Measurements from ENCODE around the gene AMD1.
A peak's percentile ranks its signal among the peaks of the same experiment; 100 is the strongest.

The AMD1 gene

GRCh38 chr6:110878751-110879522, 4.4 kb downstream of the AMD1 start:
- Histone ChIP-seq H3K4me1 (ENCODE audit: control insufficient read depth, insufficient read depth, low read length, unreplicated experiment) (peaks cover 53% of the 10 kb centered on the region), H3K79me2 (ENCODE audit: control insufficient read depth, insufficient read depth, low read length, unreplicated experiment) (peaks cover 91% of the 10 kb centered on the region), H3K27ac (ENCODE audit: low read depth, low read length) (no peak overlapping the region), H3K27me3 (ENCODE audit: insufficient read depth, low read length) (no peaks in the 10 kb centered on the region), H3K36me3 (ENCODE audit: insufficient read depth, low read length) (0 out of 2 replicates have a peak, but pooled peaks cover 3% of the 10 kb centered on the region), H2AFZ (ENCODE audit: low read length, unreplicated experiment) (no peak overlapping the region), H3K4me3 (ENCODE audit: low read depth, low read length) (peak overlapping the region; percentile 98)

GRCh38 chr6:110880651-110881050, 6.1 kb downstream of the AMD1 start:
- no peak overlapping the region for H3K4me3 ChIP-seq (ENCODE audit: low read depth, low read length)
- no peaks in the 10 kb centered on the region for H3K27me3 ChIP-seq (ENCODE audit: insufficient read depth, low read length)
- H3K27ac ChIP-seq (ENCODE audit: low read depth, low read length) = no peak overlapping the region
- 0 out of 2 replicates have a peak, but pooled peaks cover 3% of the 10 kb centered on the region for H3K36me3 ChIP-seq (ENCODE audit: insufficient read depth, low read length)
- peaks cover 99% of the 10 kb centered on the region for H3K79me2 ChIP-seq (ENCODE audit: control insufficient read depth, insufficient read depth, low read length, unreplicated experiment)
- H2AFZ ChIP-seq (ENCODE audit: low read length, unreplicated experiment) = no peak overlapping the region
- H3K4me1 ChIP-seq (ENCODE audit: control insufficient read depth, insufficient read depth, low read length, unreplicated experiment) = peaks cover 66% of the 10 kb centered on the region

GRCh38 chr6:110881546-110882273, 7.1 kb downstream of the AMD1 start:
- H3K36me3 ChIP-seq (ENCODE audit: insufficient read depth, low read length) = 0 out of 2 replicates have a peak, but pooled peaks cover 3% of the 10 kb centered on the region
- no peaks in the 10 kb centered on the region for H3K27me3 ChIP-seq (ENCODE audit: insufficient read depth, low read length)
- H2AFZ ChIP-seq (ENCODE audit: low read length, unreplicated experiment) = no peak overlapping the region
- peaks cover 66% of the 10 kb centered on the region for H3K4me1 ChIP-seq (ENCODE audit: control insufficient read depth, insufficient read depth, low read length, unreplicated experiment)
- H3K27ac ChIP-seq (ENCODE audit: low read depth, low read length) = no peak overlapping the region
- peaks cover 99% of the 10 kb centered on the region for H3K79me2 ChIP-seq (ENCODE audit: control insufficient read depth, insufficient read depth, low read length, unreplicated experiment)
- H3K4me3 ChIP-seq (ENCODE audit: low read depth, low read length) = no peak overlapping the region

GRCh38 chr6:110882274-110882619, 7.7 kb downstream of the AMD1 start:
- H3K27ac ChIP-seq (ENCODE audit: low read depth, low read length) = no peak overlapping the region
- peaks cover 99% of the 10 kb centered on the region for H3K79me2 ChIP-seq (ENCODE audit: control insufficient read depth, insufficient read depth, low read length, unreplicated experiment)
- no peak overlapping the region for H3K4me3 ChIP-seq (ENCODE audit: low read depth, low read length)
- no peak overlapping the region for H2AFZ ChIP-seq (ENCODE audit: low read length, unreplicated experiment)
- H3K36me3 ChIP-seq (ENCODE audit: insufficient read depth, low read length) = 0 out of 2 replicates have a peak, but pooled peaks cover 3% of the 10 kb centered on the region
- no peaks in the 10 kb centered on the region for H3K27me3 ChIP-seq (ENCODE audit: insufficient read depth, low read length)
- peaks cover 63% of the 10 kb centered on the region for H3K4me1 ChIP-seq (ENCODE audit: control insufficient read depth, insufficient read depth, low read length, unreplicated experiment)

GRCh38 chr6:110882824-110883554, 8.4 kb downstream of the AMD1 start:
- Histone ChIP-seq H3K36me3 (ENCODE audit: insufficient read depth, low read length) (0 out of 2 replicates have a peak, but pooled peaks cover 3% of the 10 kb centered on the region), H3K27ac (ENCODE audit: low read depth, low read length) (no peak overlapping the region), H2AFZ (ENCODE audit: low read length, unreplicated experiment) (no peak overlapping the region), H3K4me1 (ENCODE audit: control insufficient read depth, insufficient read depth, low read length, unreplicated experiment) (peaks cover 59% of the 10 kb centered on the region), H3K79me2 (ENCODE audit: control insufficient read depth, insufficient read depth, low read length, unreplicated experiment) (peaks cover 99% of the 10 kb centered on the region), H3K27me3 (ENCODE audit: insufficient read depth, low read length) (no peaks in the 10 kb centered on the region), H3K4me3 (ENCODE audit: low read depth, low read length) (no peak overlapping the region)

GRCh38 chr6:110884321-110884720, 9.7 kb downstream of the AMD1 start:
- Histone ChIP-seq H3K79me2 (ENCODE audit: control insufficient read depth, insufficient read depth, low read length, unreplicated experiment) (peaks cover 99% of the 10 kb centered on the region), H3K4me1 (ENCODE audit: control insufficient read depth, insufficient read depth, low read length, unreplicated experiment) (peaks cover 47% of the 10 kb centered on the region), H3K36me3 (ENCODE audit: insufficient read depth, low read length) (peaks cover 7% of the 10 kb centered on the region), H3K27me3 (ENCODE audit: insufficient read depth, low read length) (no peaks in the 10 kb centered on the region), H3K4me3 (ENCODE audit: low read depth, low read length) (no peak overlapping the region), H2AFZ (ENCODE audit: low read length, unreplicated experiment) (no peak overlapping the region), H3K27ac (ENCODE audit: low read depth, low read length) (no peak overlapping the region)

GRCh38 chr6:110885526-110885925, 10.9 kb downstream of the AMD1 start:
- H2AFZ ChIP-seq (ENCODE audit: low read length, unreplicated experiment) = no peak overlapping the region
- H3K27ac ChIP-seq (ENCODE audit: low read depth, low read length) = peak overlapping the region; percentile 13; the same call in 1 of the 2 replicates
- peaks cover 35% of the 10 kb centered on the region for H3K4me1 ChIP-seq (ENCODE audit: control insufficient read depth, insufficient read depth, low read length, unreplicated experiment)
- peaks cover 10% of the 10 kb centered on the region for H3K36me3 ChIP-seq (ENCODE audit: insufficient read depth, low read length)
- no peaks in the 10 kb centered on the region for H3K27me3 ChIP-seq (ENCODE audit: insufficient read depth, low read length)
- peaks cover 99% of the 10 kb centered on the region for H3K79me2 ChIP-seq (ENCODE audit: control insufficient read depth, insufficient read depth, low read length, unreplicated experiment)
- H3K4me3 ChIP-seq (ENCODE audit: low read depth, low read length) = no peak overlapping the region

GRCh38 chr6:110886555-110887167, 12.1 kb downstream of the AMD1 start:
- Histone ChIP-seq H3K4me1 (ENCODE audit: control insufficient read depth, insufficient read depth, low read length, unreplicated experiment) (peaks cover 27% of the 10 kb centered on the region), H3K27ac (ENCODE audit: low read depth, low read length) (no peak overlapping the region), H3K27me3 (ENCODE audit: insufficient read depth, low read length) (no peaks in the 10 kb centered on the region), H3K79me2 (ENCODE audit: control insufficient read depth, insufficient read depth, low read length, unreplicated experiment) (peaks cover 98% of the 10 kb centered on the region), H2AFZ (ENCODE audit: low read length, unreplicated experiment) (no peak overlapping the region), H3K4me3 (ENCODE audit: low read depth, low read length) (no peak overlapping the region), H3K36me3 (ENCODE audit: insufficient read depth, low read length) (peaks cover 10% of the 10 kb centered on the region)

GRCh38 chr6:110890288-110890687, 15.7 kb downstream of the AMD1 start:
- peaks cover 4% of the 10 kb centered on the region for H3K4me1 ChIP-seq (ENCODE audit: control insufficient read depth, insufficient read depth, low read length, unreplicated experiment)
- H2AFZ ChIP-seq (ENCODE audit: low read length, unreplicated experiment) = no peak overlapping the region
- no peak overlapping the region for H3K27ac ChIP-seq (ENCODE audit: low read depth, low read length)

GRCh38 chr6:110895907-110896608, 21.5 kb downstream of the AMD1 start:
- Histone ChIP-seq H3K27me3 (ENCODE audit: insufficient read depth, low read length) (no peaks in the 10 kb centered on the region), H3K4me1 (ENCODE audit: control insufficient read depth, insufficient read depth, low read length, unreplicated experiment) (peaks cover 6% of the 10 kb centered on the region), H3K79me2 (ENCODE audit: control insufficient read depth, insufficient read depth, low read length, unreplicated experiment) (peaks cover 27% of the 10 kb centered on the region), H3K27ac (ENCODE audit: low read depth, low read length) (no peak overlapping the region), H3K36me3 (ENCODE audit: insufficient read depth, low read length) (peaks cover 69% of the 10 kb centered on the region), H2AFZ (ENCODE audit: low read length, unreplicated experiment) (no peak overlapping the region), H3K4me3 (ENCODE audit: low read depth, low read length) (no peak overlapping the region)

More at GRCh38 chr6:110890288-110890687, 15.7 kb downstream of the AMD1 start:
- Histone ChIP-seq H3K27me3 (ENCODE audit: insufficient read depth, low read length) (no peaks in the 10 kb centered on the region), H3K4me3 (ENCODE audit: low read depth, low read length) (no peak overlapping the region), H3K36me3 (ENCODE audit: insufficient read depth, low read length) (peaks cover 41% of the 10 kb centered on the region), H3K79me2 (ENCODE audit: control insufficient read depth, insufficient read depth, low read length, unreplicated experiment) (peaks cover 83% of the 10 kb centered on the region)

All from ACC112 (cell line).